K562 (cell line): ENCODE results near the gene EPHB6. TPM values are rescaled to one million over a fixed set of nuclear protein-coding genes. Genes with fewer than 3 reads are reported as not detected.

Source experiments
- ATAC-seq: fragments of 200-7000 bp; cut with Tn5 transposase; 3 replicates; pipeline ENCODE4 v1.9.1; 2020; ENCODE audit warnings: moderate library complexity
- BruUV-seq: library from RNA; stranded (reverse); fragments of 400-500 nt; replicated peaks from 2 replicates; lab custom pipeline; 2021; lab: Mats Ljungman, UMichigan
- CTCF ChIA-PET: fragments of 300-600 bp; formaldehyde crosslinking; extraction: SDS; loops from one replicate; lab custom pipeline; 2021; ENCODE audit warnings: low intra/inter-chr PET ratio; lab: Yijun Ruan, JAX
- POLR2A ChIA-PET: fragments of 300-600, 350-650 bp; sonication (Branson Sonifier 250); formaldehyde crosslinking; extraction: SDS; loops from one replicate; lab custom pipeline; 2021; ENCODE audit warnings: antibody characterized with exemption, inconsistent platforms; lab: Yijun Ruan, JAX
- DNase-seq, 4 experiments: peaks; one replicate each; pipeline versions ENCODE4 v3.0.0 to v3.0.0-alpha.2; 2011 to 2018; ENCODE audit warnings: low spot score in 3 of 4, mixed read lengths in 3 of 4; ENCODE audit errors: extremely low read depth in 1 of 4
- FAIRE-seq: peaks from 2 replicates; lab custom pipeline; 2011; peaks lifted over from hg19 to GRCh38; lab: Jason Lieb, UNC
- H2AFZ ChIP-seq: 2 replicates; pipeline ENCODE4 v1.6.0; 2011; ENCODE audit warnings: low read depth, low read length, control low read depth, inconsistent platforms
- H3K27ac ChIP-seq: fragments of 200-600 bp; 3 replicates; pipeline ENCODE4 v1.8.0; 2011; ENCODE audit warnings: low read depth, mild to moderate bottlenecking, control low read depth, inconsistent platforms, low read length, moderate library complexity, mixed read lengths; ENCODE audit errors: extremely low read depth
- H3K27me3 ChIP-seq, 2 experiments: fragments of 300-600 bp in 1 of 2; 2 replicates in 1 of 2; 3 replicates in 1 of 2; pipeline versions ENCODE4 v1.6.0 to v1.8.0; 2011; ENCODE audit warnings: inconsistent platforms in 2 of 2, low read length in 2 of 2, mild to moderate bottlenecking in 1 of 2, mixed read lengths in 1 of 2, moderate library complexity in 1 of 2; ENCODE audit not compliant: control insufficient read depth in 2 of 2, insufficient read depth in 2 of 2
- H3K36me3 ChIP-seq: fragments of 300-600 bp; 3 replicates; pipeline ENCODE4 v1.8.0; 2011; ENCODE audit warnings: mild to moderate bottlenecking, low read length, inconsistent platforms; ENCODE audit not compliant: control insufficient read depth, insufficient read depth
- H3K4me1 ChIP-seq, 2 experiments: fragments of 200-600 bp in 1 of 2; replicated peaks in 1 of 2; 2 replicates in 1 of 2; 3 replicates in 1 of 2; pipeline versions ENCODE4 v1.5.1 to v1.8.0; 2011; ENCODE audit warnings: inconsistent platforms in 2 of 2, low read length in 2 of 2, mild to moderate bottlenecking in 1 of 2, mixed read lengths in 1 of 2, moderate library complexity in 1 of 2; ENCODE audit not compliant: control insufficient read depth in 2 of 2, insufficient read depth in 2 of 2
- H3K4me2 ChIP-seq: 2 replicates; pipeline ENCODE4 v1.6.1; 2011; ENCODE audit warnings: low read length, control low read depth, inconsistent platforms, mixed read lengths; ENCODE audit not compliant: insufficient read depth
- H3K4me3 ChIP-seq: fragments of 200-600 bp; sonication (generic), shearing (Covaris generic); 2 replicates; pipeline ENCODE4 v1.5.1; 2016; ENCODE audit warnings: control low read depth, inconsistent platforms
- H3K79me2 ChIP-seq: fragments of 200-600 bp; 3 replicates; pipeline ENCODE4 v1.8.0; 2011; ENCODE audit warnings: low read length, inconsistent platforms; ENCODE audit not compliant: control insufficient read depth, insufficient read depth
- H3K9ac ChIP-seq, 2 experiments: 2 replicates each; pipeline versions ENCODE4 v1.6.0 to v1.6.1; 2011; ENCODE audit warnings: low read depth in 2 of 2, low read length in 2 of 2, control low read depth in 1 of 2, inconsistent platforms in 1 of 2, mild to moderate bottlenecking in 1 of 2, mixed read lengths in 1 of 2; ENCODE audit not compliant: insufficient read depth in 1 of 2
- H3K9me1 ChIP-seq: one replicate; pipeline ENCODE4 v1.6.0; 2011; ENCODE audit warnings: inconsistent platforms, mild to moderate bottlenecking, low read length, moderate library complexity; ENCODE audit not compliant: control insufficient read depth, insufficient read depth
- H3K9me3 ChIP-seq: replicated peaks from 2 replicates; pipeline ENCODE4 v1.5.1; 2011; ENCODE audit warnings: low read depth, low read length, inconsistent platforms; ENCODE audit not compliant: control insufficient read depth, insufficient read depth
- H4K20me1 ChIP-seq: replicated peaks from 2 replicates; pipeline ENCODE4 v1.6.1; 2011; ENCODE audit warnings: low read length, inconsistent platforms, mixed read lengths; ENCODE audit not compliant: control insufficient read depth, insufficient read depth
- ELF4 ChIP-seq: fragments of 450-650 bp; formaldehyde crosslinking; IDR thresholded peaks from 2 replicates; pipeline ENCODE4 v1.4.0; 2022; ENCODE audit warnings: missing genetic modification characterization
- FOXA1 ChIP-seq: fragments of 450-650 bp; IDR thresholded peaks from 2 replicates; pipeline ENCODE4 v1.6.1; 2016; ENCODE audit warnings: mild to moderate bottlenecking, borderline replicate concordance
- FOXK2 ChIP-seq, 2 experiments: fragments of 450-650 bp; IDR thresholded peaks in 1 of 2; conservative IDR thresholded peaks in 1 of 2; 2 replicates each; pipeline ENCODE4 v1.6.1; 2016; ENCODE audit warnings: low read depth in 2 of 2, mild to moderate bottlenecking in 1 of 2
- ILK ChIP-seq: fragments of 450-650 bp; IDR thresholded peaks from 2 replicates; pipeline ENCODE4 v1.6.1; 2016; ENCODE audit warnings: missing genetic modification characterization, low read depth, mild to moderate bottlenecking, missing compliant biosample characterization, moderate library complexity, borderline replicate concordance
- MED1 ChIP-seq: sonication (generic); formaldehyde crosslinking; IDR thresholded peaks from 2 replicates; pipeline ENCODE4 v1.8.1; 2023; ENCODE audit warnings: missing genetic modification reagents, borderline replicate concordance
- MIER1 ChIP-seq: fragments of 450-650 bp; IDR thresholded peaks from 2 replicates; pipeline ENCODE4 v1.6.1; 2016; ENCODE audit warnings: antibody characterized with exemption, mild to moderate bottlenecking, low read depth
- MYBL2 ChIP-seq, 2 experiments: fragments of 450-650 bp in 1 of 2; sonication (generic) in 1 of 2; formaldehyde crosslinking in 1 of 2; IDR thresholded peaks; 2 replicates each; pipeline versions ENCODE4 v1.6.1 to v1.8.1; 2017 to 2022; ENCODE audit warnings: borderline replicate concordance in 1 of 2, inconsistent platforms in 1 of 2, low read depth in 1 of 2, mild to moderate bottlenecking in 1 of 2, missing genetic modification reagents in 1 of 2, moderate library complexity in 1 of 2
- MYNN ChIP-seq, 2 experiments: sonication (generic); formaldehyde crosslinking in 1 of 2; IDR thresholded peaks; 2 replicates each; pipeline versions ENCODE4 v1.5.0 to v1.6.1; 2016 to 2020; ENCODE audit warnings: antibody characterized with exemption in 1 of 2, missing genetic modification reagents in 1 of 2
- NCOA1 ChIP-seq: fragments of 450-650 bp; IDR thresholded peaks from 2 replicates; pipeline ENCODE4 v1.6.1; 2016; ENCODE audit warnings: low read depth
- NFXL1 ChIP-seq: fragments of 450-650 bp; formaldehyde crosslinking; IDR thresholded peaks from 2 replicates; pipeline ENCODE4 v1.4.0; 2021; ENCODE audit warnings: mild to moderate bottlenecking
- OTX1 ChIP-seq: fragments of 450-650 bp; formaldehyde crosslinking; IDR thresholded peaks from 2 replicates; pipeline ENCODE4 v1.4.0; 2022; ENCODE audit warnings: mild to moderate bottlenecking
- RBM39 ChIP-seq: fragments of 200-400 bp; formaldehyde crosslinking; optimal IDR thresholded peaks from 2 replicates; pipeline ENCODE3; 2018; ENCODE audit warnings: low read depth, low read length
- SMC3 ChIP-seq: conservative IDR thresholded peaks from 2 replicates; pipeline ENCODE4 v1.6.1; 2011; ENCODE audit warnings: low read depth, low read length, improper control_type of control experiment; ENCODE audit not compliant: insufficient read depth
- STAT5A ChIP-seq: IDR thresholded peaks from 2 replicates; pipeline ENCODE4 v1.6.1; 2012; ENCODE audit warnings: low read length, inconsistent platforms, borderline replicate concordance
- ZC3H4 ChIP-seq: sonication (generic); formaldehyde crosslinking; IDR thresholded peaks from 2 replicates; pipeline ENCODE4 v1.9.0; 2021; ENCODE audit warnings: missing genetic modification reagents, borderline replicate concordance
- ZNF217 ChIP-seq: sonication (generic); formaldehyde crosslinking; IDR thresholded peaks from 2 replicates; pipeline ENCODE4 v1.8.0; 2022; ENCODE audit warnings: mild to moderate bottlenecking, missing genetic modification reagents
- ZNF431 ChIP-seq: sonication (generic); formaldehyde crosslinking; IDR thresholded peaks from 2 replicates; pipeline ENCODE4 v1.8.0; 2022; ENCODE audit warnings: mild to moderate bottlenecking, missing genetic modification reagents
- ZNF436 ChIP-seq: fragments of 250-450, 450-650 bp; sonication (Bioruptor Pico); formaldehyde crosslinking; IDR thresholded peaks from 2 replicates; pipeline ENCODE4 v1.7.0; 2020; ENCODE audit warnings: mild to moderate bottlenecking
- ZNF507 ChIP-seq: conservative IDR thresholded peaks from 2 replicates; pipeline ENCODE4 v1.6.1; 2017; ENCODE audit warnings: missing genetic modification characterization, missing compliant biosample characterization
- ZNF583 ChIP-seq: fragments of 250-450 bp; sonication (Bioruptor Pico); IDR thresholded peaks from 2 replicates; pipeline ENCODE4 v1.4.0; 2020
- WGBS: fragments of 100-300 bp; shearing (Covaris generic); methylation state at CpG from one replicate; pipeline ENCODE4 v1.1.6; 2016; ENCODE audit warnings: low coverage, mixed read lengths; ENCODE audit not compliant: insufficient coverage; ENCODE audit errors: missing lambda C conversion rate; 5-methylcytosine and 5-hydroxymethylcytosine counted together
- in situ Hi-C: fragments of 300-500 bp; cut with MboI; formaldehyde crosslinking; loops from 4 replicates; pipeline ENCODE4 v1.15.0; 2018; ENCODE audit warnings: inconsistent platforms, mixed read lengths
- intact Hi-C: fragments of 100-400 bp; cut with micrococcal nuclease; formaldehyde crosslinking; loops from 2 replicates; pipeline ENCODE4 v1.14.2; 2022
- polyA plus RNA-seq, 8 experiments: library from polyadenylated mRNA; depleted of rRNA in 4 of 8; stranded (reverse) in 5 of 8; unstranded in 3 of 8; fragments of >200 nt; fragmentation: Nextera tagmentation in 2 of 8; fragmentation: Illumina TruSeq in 1 of 8; extraction: Ambion mirVana in 2 of 8; extraction: Trizol in 1 of 8; gene quantifications; 2 replicates each; pipeline versions ENCODE4 v1.2.1 to v1.2.3, GENCODE V29; 2011 to 2014; ENCODE audit warnings: inconsistent platforms in 1 of 8, missing spikeins in 1 of 8
- total RNA-seq, 7 experiments: library from RNA; depleted of rRNA in 6 of 7; stranded (reverse); fragments of >200 nt in 6 of 7; fragmentation: Illumina TruSeq in 2 of 7; extraction: Trizol in 2 of 7; gene quantifications; 2 replicates each; pipeline versions ENCODE4 v1.2.1 to v1.2.3, GENCODE V29; 2011 to 2021; ENCODE audit warnings: low replicate concordance in 1 of 7
- TF ChIP-seq, protein P1 (sequence below): fragments of 250-450 bp; sonication (Bioruptor Pico); IDR thresholded peaks from 2 replicates; pipeline ENCODE4 v1.5.0; 2020; ENCODE audit warnings: mild to moderate bottlenecking

The EPHB6 gene
- total and polyA plus RNA-seq, 9 of the 15 experiments (the other 6 are each of a cell fraction or from before 2014, with no cell fraction given): 1.4 to 123 (median 7.6) TPM

DNA sequence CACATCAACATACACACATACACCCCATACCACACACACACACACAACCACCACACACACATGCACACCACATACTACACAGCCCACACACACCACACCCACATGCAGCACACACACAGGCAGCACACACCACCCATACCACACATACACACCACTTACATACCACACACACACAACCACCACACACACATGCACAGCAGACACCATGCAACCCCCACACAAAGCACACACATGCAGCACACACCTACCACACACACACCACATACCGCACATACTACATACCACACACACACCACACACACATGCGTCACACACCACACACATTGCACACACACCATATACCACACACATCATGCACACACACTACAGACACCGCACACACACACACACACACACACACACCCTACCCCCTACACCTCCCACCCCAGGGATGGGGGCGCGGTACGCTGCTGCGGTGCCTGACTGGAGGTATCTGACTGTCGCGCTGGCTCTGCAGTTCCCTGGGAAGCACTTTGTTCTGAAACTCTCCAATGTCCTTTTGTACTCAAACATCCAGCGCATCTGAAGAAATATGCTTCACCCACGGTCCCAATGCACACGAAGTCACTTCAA, 36.1 kb downstream of the EPHB6 start:
- CTCF ChIA-PET: no interaction called here
- POLR2A ChIA-PET: no interaction called here
- no peak overlapping the region for H3K27ac ChIP-seq
- DNase-seq (no peak), FAIRE-seq (no peak), ATAC-seq (no peak)
- H3K4me1 ChIP-seq: no peaks in the 10 kb centered on the region
- no TSS peak for BruUV-seq
- in situ Hi-C loops (no loop called here), intact Hi-C loops (no loop called here)
- no peaks in the 10 kb centered on the region; the same call in 1 of the 2 replicates for H3K9me3 ChIP-seq
- no peaks in the 10 kb centered on the region for H3K36me3 ChIP-seq
- H3K9ac ChIP-seq: no peak overlapping the region
- WGBS: 46% methylated on average over 12 of the region's 12 CpGs
- H3K9me1 ChIP-seq: peaks cover 2% of the 10 kb centered on the region
- H3K79me2 ChIP-seq: no peaks in the 10 kb centered on the region
- no peak overlapping the region for H3K4me3 ChIP-seq
- H2AFZ ChIP-seq: no peak overlapping the region
- no peak overlapping the region for H3K4me2 ChIP-seq
- H3K27me3 ChIP-seq: peaks cover 15 to 58% of the 10 kb centered on the region in 2 experiments
- peaks cover 7% of the 10 kb centered on the region; the same call in 1 of the 2 replicates for H4K20me1 ChIP-seq
- TF ChIP-seq ZC3H4 (CRISPR knock-in tag) (peak; percentile 79; the same call in 1 of the 2 replicates), MYNN (IDR thresholded peaks at IDR 0.05) (no peak), MYNN (CRISPR knock-in tag; IDR thresholded peaks at IDR 0.05) (no peak), ZNF217 (no peak), SMC3 (no peak), ZNF507 (tag) (no peak), ZNF583 (CRISPR knock-in tag) (no peak), OTX1 (CRISPR knock-in tag) (0 out of 2 replicates have a peak, but pooled peaks have one; percentile 19), RBM39 (no peak), NFXL1 (no peak), ZNF431 (CRISPR knock-in tag) (no peak), ELF4 (CRISPR knock-in tag) (0 out of 2 replicates have a peak, but pooled peaks have one; percentile 47), FOXA1 (no peak), MYBL2 (IDR thresholded peaks at IDR 0.05; ENCODE audit: low read depth) (0 out of 2 replicates have a peak, but pooled peaks have one; percentile 21), MYBL2 (CRISPR knock-in tag; IDR thresholded peaks at IDR 0.05; ENCODE audit: borderline replicate concordance) (no peak), NCOA1 (no peak), ILK (tag) (no peak), STAT5A (no peak), MED1 (CRISPR knock-in tag) (peak; percentile 30; the same call in 1 of the 2 replicates), FOXK2 (conservative IDR thresholded peaks at IDR 0.05 in 1 of 2, IDR thresholded peaks at IDR 0.05 in 1 of 2; ENCODE audit: low read depth in 2 of 2) (no peak), MIER1 (no peak), ZNF436 (CRISPR knock-in tag) (no peak)
- TF ChIP-seq, protein P1, sequence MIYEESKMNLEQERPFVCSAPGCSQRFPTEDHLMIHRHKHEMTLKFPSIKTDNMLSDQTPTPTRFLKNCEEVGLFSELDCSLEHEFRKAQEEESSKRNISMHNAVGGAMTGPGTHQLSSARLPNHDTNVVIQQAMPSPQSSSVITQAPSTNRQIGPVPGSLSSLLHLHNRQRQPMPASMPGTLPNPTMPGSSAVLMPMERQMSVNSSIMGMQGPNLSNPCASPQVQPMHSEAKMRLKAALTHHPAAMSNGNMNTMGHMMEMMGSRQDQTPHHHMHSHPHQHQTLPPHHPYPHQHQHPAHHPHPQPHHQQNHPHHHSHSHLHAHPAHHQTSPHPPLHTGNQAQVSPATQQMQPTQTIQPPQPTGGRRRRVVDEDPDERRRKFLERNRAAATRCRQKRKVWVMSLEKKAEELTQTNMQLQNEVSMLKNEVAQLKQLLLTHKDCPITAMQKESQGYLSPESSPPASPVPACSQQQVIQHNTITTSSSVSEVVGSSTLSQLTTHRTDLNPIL (CRISPR knock-in tag): no peak
